Astrocyte (in vitro differentiated cells and primary cell): ENCODE data around the gene FGGY.

Experiments
- EZH2 ChIP-seq: IDR thresholded peaks from 2 replicates; pipeline ENCODE4 v1.6.1; 2012; ENCODE audit warnings: mild to moderate bottlenecking, low read length, inconsistent platforms; ENCODE audit not compliant: insufficient read depth
- TF ChIP-seq, protein P1 (sequence below): IDR thresholded peaks from 2 replicates; pipeline ENCODE4 v1.5.1; 2011; ENCODE audit warnings: low read depth, mild to moderate bottlenecking, inconsistent platforms, low read length, moderate library complexity; ENCODE audit not compliant: insufficient read depth

DNA sequence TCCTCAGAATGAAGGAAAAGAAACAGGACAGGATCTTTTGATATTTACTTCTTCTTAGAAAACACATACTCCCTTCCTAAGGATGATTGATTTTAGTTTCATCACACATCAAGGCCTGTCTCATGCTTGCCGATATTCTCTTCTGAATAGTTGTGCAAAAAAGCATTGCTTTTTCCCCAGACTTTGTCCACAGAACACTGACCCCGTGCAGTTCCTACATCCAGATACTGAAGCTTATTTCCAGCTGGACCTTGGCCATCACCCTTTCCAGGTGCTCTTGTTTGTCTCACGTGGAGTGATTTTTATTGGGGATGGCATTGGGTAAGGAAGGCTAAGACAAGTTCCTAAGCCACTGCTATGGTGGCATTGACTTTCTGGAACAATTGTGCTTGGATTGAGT lies 320.5 kb downstream of the FGGY start:
- TF ChIP-seq, protein P1, sequence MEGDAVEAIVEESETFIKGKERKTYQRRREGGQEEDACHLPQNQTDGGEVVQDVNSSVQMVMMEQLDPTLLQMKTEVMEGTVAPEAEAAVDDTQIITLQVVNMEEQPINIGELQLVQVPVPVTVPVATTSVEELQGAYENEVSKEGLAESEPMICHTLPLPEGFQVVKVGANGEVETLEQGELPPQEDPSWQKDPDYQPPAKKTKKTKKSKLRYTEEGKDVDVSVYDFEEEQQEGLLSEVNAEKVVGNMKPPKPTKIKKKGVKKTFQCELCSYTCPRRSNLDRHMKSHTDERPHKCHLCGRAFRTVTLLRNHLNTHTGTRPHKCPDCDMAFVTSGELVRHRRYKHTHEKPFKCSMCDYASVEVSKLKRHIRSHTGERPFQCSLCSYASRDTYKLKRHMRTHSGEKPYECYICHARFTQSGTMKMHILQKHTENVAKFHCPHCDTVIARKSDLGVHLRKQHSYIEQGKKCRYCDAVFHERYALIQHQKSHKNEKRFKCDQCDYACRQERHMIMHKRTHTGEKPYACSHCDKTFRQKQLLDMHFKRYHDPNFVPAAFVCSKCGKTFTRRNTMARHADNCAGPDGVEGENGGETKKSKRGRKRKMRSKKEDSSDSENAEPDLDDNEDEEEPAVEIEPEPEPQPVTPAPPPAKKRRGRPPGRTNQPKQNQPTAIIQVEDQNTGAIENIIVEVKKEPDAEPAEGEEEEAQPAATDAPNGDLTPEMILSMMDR, result no peak
- no peak for TF ChIP-seq EZH2
